Measurements from ENCODE around the gene GABRA4. TPM values are rescaled to one million over a fixed set of nuclear protein-coding genes. Genes with fewer than 3 reads are reported as not detected.

GABRA4 gene
- total RNA-seq, 1 donor from 2014 or later, result not detected

DNA sequence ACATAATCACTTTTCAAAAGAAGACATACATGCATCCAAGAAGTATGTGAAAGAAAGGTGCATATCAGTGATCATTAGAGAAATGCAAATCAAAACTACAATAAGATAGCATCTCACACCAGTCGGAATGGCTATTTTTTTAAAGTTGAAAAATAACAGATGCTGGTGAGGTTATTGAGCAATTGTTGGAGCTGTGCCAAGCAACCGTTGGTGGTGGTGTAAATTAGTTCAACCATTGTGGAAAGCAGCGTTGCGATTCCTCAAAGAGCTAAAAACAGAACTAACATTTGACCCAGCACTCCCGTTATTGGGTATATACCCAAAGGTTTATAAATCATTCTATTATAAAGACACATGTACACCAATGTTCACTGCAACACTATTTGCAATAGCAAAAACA, 98.6 kb downstream of the GABRA4 start:
- DNase-seq (no peak), ATAC-seq (ENCODE audit: low read depth) (no peak)
- CTCF ChIA-PET, result no interaction called here
- TF ChIP-seq, protein P1, sequence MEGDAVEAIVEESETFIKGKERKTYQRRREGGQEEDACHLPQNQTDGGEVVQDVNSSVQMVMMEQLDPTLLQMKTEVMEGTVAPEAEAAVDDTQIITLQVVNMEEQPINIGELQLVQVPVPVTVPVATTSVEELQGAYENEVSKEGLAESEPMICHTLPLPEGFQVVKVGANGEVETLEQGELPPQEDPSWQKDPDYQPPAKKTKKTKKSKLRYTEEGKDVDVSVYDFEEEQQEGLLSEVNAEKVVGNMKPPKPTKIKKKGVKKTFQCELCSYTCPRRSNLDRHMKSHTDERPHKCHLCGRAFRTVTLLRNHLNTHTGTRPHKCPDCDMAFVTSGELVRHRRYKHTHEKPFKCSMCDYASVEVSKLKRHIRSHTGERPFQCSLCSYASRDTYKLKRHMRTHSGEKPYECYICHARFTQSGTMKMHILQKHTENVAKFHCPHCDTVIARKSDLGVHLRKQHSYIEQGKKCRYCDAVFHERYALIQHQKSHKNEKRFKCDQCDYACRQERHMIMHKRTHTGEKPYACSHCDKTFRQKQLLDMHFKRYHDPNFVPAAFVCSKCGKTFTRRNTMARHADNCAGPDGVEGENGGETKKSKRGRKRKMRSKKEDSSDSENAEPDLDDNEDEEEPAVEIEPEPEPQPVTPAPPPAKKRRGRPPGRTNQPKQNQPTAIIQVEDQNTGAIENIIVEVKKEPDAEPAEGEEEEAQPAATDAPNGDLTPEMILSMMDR (IDR thresholded peaks at IDR 0.05), result no peak
- Mint-ChIP-seq H3K36me3 (ENCODE audit: low read depth) (no peaks in the 10 kb centered on the region), H3K27ac (no peak overlapping the region), H3K4me1 (no peaks in the 10 kb centered on the region), H3K4me3 (no peak overlapping the region), H3K9me3 (no peaks in the 10 kb centered on the region), H3K27me3 (no peaks in the 10 kb centered on the region)
- intact Hi-C loops (cut with micrococcal nuclease), result no loop called here
- POLR2A ChIA-PET, result no interaction called here

DNA sequence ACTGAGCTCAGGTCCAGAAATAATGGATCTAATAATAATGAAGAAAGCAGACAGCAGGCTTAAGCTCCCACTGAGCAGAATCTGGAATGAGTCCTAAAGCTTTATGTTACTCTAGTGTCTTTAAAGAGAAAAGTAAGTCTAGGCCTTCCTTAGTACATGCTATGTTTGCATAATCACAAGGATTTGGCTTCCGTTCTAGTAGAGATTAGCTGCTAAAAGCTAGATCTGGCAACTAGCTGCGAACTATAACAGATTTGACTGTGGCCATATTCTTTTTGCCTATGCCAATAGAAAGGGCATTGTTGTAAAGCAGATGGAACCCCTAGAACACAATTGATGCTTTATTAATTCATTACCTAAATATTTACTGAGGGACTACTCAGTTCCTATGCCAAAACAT, 103.3 kb downstream of the GABRA4 start:
- H3K9me3 Mint-ChIP-seq, result no peaks in the 10 kb centered on the region
- no peak overlapping the region for H3K27ac Mint-ChIP-seq
- no peaks in the 10 kb centered on the region for H3K36me3 Mint-ChIP-seq (ENCODE audit: low read depth)
- CTCF ChIA-PET, result no interaction called here
- POLR2A ChIA-PET, result no interaction called here
- DNase-seq (no peak), ATAC-seq (ENCODE audit: low read depth) (no peak)
- H3K4me3 Mint-ChIP-seq, result no peak overlapping the region
- TF ChIP-seq, protein P1 (IDR thresholded peaks at IDR 0.05), result no peak
- intact Hi-C loops (cut with micrococcal nuclease), result no loop called here
- no peaks in the 10 kb centered on the region for H3K4me1 Mint-ChIP-seq
- H3K27me3 Mint-ChIP-seq, result no peaks in the 10 kb centered on the region

DNA sequence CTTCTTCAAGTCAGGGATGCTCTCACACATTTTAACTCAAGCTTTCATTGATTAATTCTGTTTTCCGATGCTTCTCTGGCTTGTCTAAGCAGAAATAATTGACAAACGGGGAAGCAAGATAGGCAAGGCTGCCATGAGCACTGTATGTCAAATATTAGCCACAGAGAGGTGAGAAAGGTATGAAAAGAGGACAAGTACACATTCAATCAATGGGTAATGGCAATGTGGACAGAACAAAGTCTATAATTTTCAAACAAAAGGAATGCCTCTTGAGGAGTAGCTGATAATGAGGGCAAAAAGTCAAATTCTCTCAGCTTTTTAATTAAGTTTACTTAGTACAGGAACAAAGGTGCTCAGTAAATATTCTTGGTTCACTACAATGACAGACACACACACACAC, 104.0 kb downstream of the GABRA4 start:
- intact Hi-C loops (cut with micrococcal nuclease), result no loop called here
- TF ChIP-seq, protein P1 (IDR thresholded peaks at IDR 0.05), result no peak

DNA sequence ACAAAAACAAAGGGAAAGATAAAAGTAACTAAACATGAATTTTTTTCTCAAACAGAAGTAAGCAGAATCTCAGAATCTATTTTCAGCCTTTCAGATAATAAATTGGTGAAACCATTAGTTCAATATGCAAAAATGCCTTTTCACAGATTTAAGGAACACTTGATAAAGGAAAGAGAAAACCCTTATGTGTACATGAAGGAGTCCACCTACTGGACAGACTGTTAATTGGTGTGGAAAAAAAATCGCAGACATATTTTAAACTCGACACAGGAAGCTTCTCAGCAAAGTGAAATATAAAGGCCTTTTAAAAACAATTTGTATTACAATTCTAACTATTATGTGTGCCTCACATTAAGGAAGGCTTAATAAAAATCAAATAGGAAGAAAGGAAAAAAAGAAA, 106.7 kb downstream of the GABRA4 start:
- intact Hi-C loops (cut with micrococcal nuclease), result no loop called here
- TF ChIP-seq, protein P1 (IDR thresholded peaks at IDR 0.05), result no peak
- Mint-ChIP-seq H3K4me1 (no peaks in the 10 kb centered on the region), H3K27me3 (no peaks in the 10 kb centered on the region), H3K36me3 (ENCODE audit: low read depth) (no peaks in the 10 kb centered on the region), H3K9me3 (no peaks in the 10 kb centered on the region), H3K4me3 (no peak overlapping the region), H3K27ac (no peak overlapping the region)
- ATAC-seq (ENCODE audit: low read depth) (no peak), DNase-seq (no peak)
- POLR2A ChIA-PET, result no interaction called here
- CTCF ChIA-PET, result no interaction called here

More for the DNA sequence above, 104.0 kb downstream of the GABRA4 start:
- ATAC-seq (ENCODE audit: low read depth), result no peak
- ChIA-PET CTCF (no interaction called here), POLR2A (no interaction called here)
- Mint-ChIP-seq H3K9me3 (no peaks in the 10 kb centered on the region), H3K27ac (no peak overlapping the region), H3K4me1 (no peaks in the 10 kb centered on the region), H3K4me3 (no peak overlapping the region), H3K36me3 (ENCODE audit: low read depth) (no peaks in the 10 kb centered on the region), H3K27me3 (no peaks in the 10 kb centered on the region)
- DNase-seq, result no peak

DNA sequence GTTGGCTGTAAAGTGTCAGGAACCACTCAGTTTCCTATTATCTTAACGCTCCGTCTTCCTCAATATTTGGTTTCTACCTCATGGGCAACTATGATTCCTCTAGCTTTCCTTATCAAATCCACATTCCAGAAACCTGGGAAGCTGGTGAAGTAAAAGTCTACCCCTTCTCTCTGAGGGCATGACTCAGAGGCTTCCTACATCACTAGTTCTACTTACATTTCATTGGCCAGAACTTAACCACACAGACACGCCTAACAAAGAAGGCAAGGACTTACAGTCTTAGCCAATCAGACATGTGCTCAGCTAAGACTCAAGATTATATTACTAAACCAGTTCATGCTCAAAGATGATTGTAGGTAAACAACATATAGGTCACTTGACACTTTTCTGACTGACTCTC, 114.7 kb downstream of the GABRA4 start:
- ATAC-seq (ENCODE audit: low read depth) (no peak), DNase-seq (no peak)
- H3K4me3 Mint-ChIP-seq, result no peak overlapping the region
- H3K36me3 Mint-ChIP-seq (ENCODE audit: low read depth), result no peaks in the 10 kb centered on the region
- ChIA-PET POLR2A (no interaction called here), CTCF (no interaction called here)
- TF ChIP-seq, protein P1 (IDR thresholded peaks at IDR 0.05), result no peak
- intact Hi-C loops (cut with micrococcal nuclease), result no loop called here
- H3K4me1 Mint-ChIP-seq, result no peaks in the 10 kb centered on the region
- no peaks in the 10 kb centered on the region for H3K27me3 Mint-ChIP-seq
- no peak overlapping the region for H3K27ac Mint-ChIP-seq
- no peaks in the 10 kb centered on the region for H3K9me3 Mint-ChIP-seq
